Measurements from ENCODE around the gene SREBF2.

Gene SREBF2

GRCh38 chr22:41820447-41820846, 12.5 kb upstream of the SREBF2 start:
- H3K4me3 ChIP-seq (ENCODE audit: low read depth, low read length): no peak overlapping the region
- DNase-seq (ENCODE audit: low read depth): no peak
- no peak for TF ChIP-seq CTCF (IDR thresholded peaks at IDR 0.05; ENCODE audit: low read depth, low read length, missing control alignments)

- TF ChIP-seq CTCF (IDR thresholded peaks at IDR 0.05; ENCODE audit: low read depth, low read length, missing control alignments): no peak
- H3K4me3 ChIP-seq (ENCODE audit: low read depth, low read length): no peak overlapping the region
- DNase-seq (ENCODE audit: low read depth): no peak
These were observed 11.2 kb upstream of the SREBF2 start for GRCh38 chr22:41821471-41822316.

GRCh38 chr22:41822317-41823057, 10.4 kb upstream of the SREBF2 start:
- H3K4me3 ChIP-seq (ENCODE audit: low read depth, low read length): no peak overlapping the region
- no peak for DNase-seq (ENCODE audit: low read depth)
- peak; percentile 43 for TF ChIP-seq CTCF (IDR thresholded peaks at IDR 0.05; ENCODE audit: low read depth, low read length, missing control alignments)

GRCh38 chr22:41823797-41824196, 9.1 kb upstream of the SREBF2 start:
- TF ChIP-seq CTCF (IDR thresholded peaks at IDR 0.05; ENCODE audit: low read depth, low read length, missing control alignments): no peak
- no peak overlapping the region for H3K4me3 ChIP-seq (ENCODE audit: low read depth, low read length)
- DNase-seq (ENCODE audit: low read depth): no peak

- no peak for DNase-seq (ENCODE audit: low read depth)
- no peak for TF ChIP-seq CTCF (IDR thresholded peaks at IDR 0.05; ENCODE audit: low read depth, low read length, missing control alignments)
- no peak overlapping the region for H3K4me3 ChIP-seq (ENCODE audit: low read depth, low read length)
These were observed 7.5 kb upstream of the SREBF2 start for GRCh38 chr22:41825376-41825775.

- H3K4me3 ChIP-seq (ENCODE audit: low read depth, low read length): no peak overlapping the region
- no peak for DNase-seq (ENCODE audit: low read depth)
- TF ChIP-seq CTCF (IDR thresholded peaks at IDR 0.05; ENCODE audit: low read depth, low read length, missing control alignments): no peak
These were observed 6.9 kb upstream of the SREBF2 start for GRCh38 chr22:41826021-41826420.
